ENCODE data around the gene CRYBG1. TPM values are rescaled to one million over a fixed set of nuclear protein-coding genes. Genes with fewer than 3 reads are reported as not detected.

CRYBG1 gene
- total and polyA plus RNA-seq, 2 of the 4 experiments (the other 2 are of a cell fraction) = 0.38 to 1.1 TPM

GRCh38 chr6:106614166-106614565 lies 253.6 kb downstream of the CRYBG1 start:
- CTCF ChIA-PET = no interaction called here

More at GRCh38 chr6:106614166-106614565, 253.6 kb downstream of the CRYBG1 start:
- Histone ChIP-seq H2BK20ac (ENCODE audit: low read depth, low read length) (no peak overlapping the region), H3K27ac (ENCODE audit: insufficient read depth, low read length) (no peak overlapping the region), H4K5ac (ENCODE audit: low read depth, low read length) (no peak overlapping the region), H2BK120ac (ENCODE audit: low read depth, low read length) (no peak overlapping the region), H3K79me1 (ENCODE audit: low read depth in 1 of 2, low read length in 2 of 2) (no peaks in the 10 kb centered on the region), H2BK5ac (ENCODE audit: low read depth, low read length, poor library complexity, severe bottlenecking) (no peak overlapping the region), H3K14ac (replicated peaks; ENCODE audit: low read depth, low read length) (no peak overlapping the region), H4K91ac (ENCODE audit: insufficient read depth, low read depth, low read length) (no peak overlapping the region), H3K9ac (ENCODE audit: low read depth, low read length) (no peak overlapping the region), H2AK5ac (ENCODE audit: low read depth, low read length) (no peak overlapping the region), H3K4me1 (ENCODE audit: control insufficient read depth, insufficient read depth, low read length) (no peaks in the 10 kb centered on the region), H3K27me3 (ENCODE audit: control insufficient read depth, insufficient read depth, low read length) (no peaks in the 10 kb centered on the region), H3K18ac (ENCODE audit: low read depth, low read length) (no peak overlapping the region), H3K9me1 (ENCODE audit: insufficient read depth, low read length) (no peaks in the 10 kb centered on the region), H3K4me2 (ENCODE audit: low read depth, low read length) (no peak overlapping the region), H3K23ac (ENCODE audit: low read depth, low read length) (no peak overlapping the region), H4K20me1 (ENCODE audit: insufficient read depth, low read length) (no peaks in the 10 kb centered on the region), H2AK9ac (replicated peaks; ENCODE audit: low read depth, low read length, poor library complexity) (no peak overlapping the region), H3K4me3 (ENCODE audit: insufficient read depth, low read depth, low read length) (no peak overlapping the region), H3K36me3 (ENCODE audit: control insufficient read depth, insufficient read depth, low read length) (peaks cover 1% of the 10 kb centered on the region; the same call in 1 of the 2 replicates), H3K9me3 (ENCODE audit: control insufficient read depth, insufficient read depth, low read length) (no peaks in the 10 kb centered on the region), H2AFZ (replicated peaks; ENCODE audit: low read length, poor library complexity) (no peak overlapping the region), H4K8ac (ENCODE audit: low read depth in 2 of 2, low read length in 2 of 2) (no peak overlapping the region), H3K56ac (ENCODE audit: extremely low read depth, insufficient read depth, low read length) (no peak overlapping the region), H2BK15ac (ENCODE audit: low read depth, low read length) (no peak overlapping the region), H3K4ac (ENCODE audit: low read depth, low read length) (no peak overlapping the region)
- dilution Hi-C loops (cut with HindIII; ENCODE audit: low sequenced_read_pairs, unreplicated experiment) = no loop called here
- POLR2A ChIA-PET (ENCODE audit: unreplicated experiment) = no interaction called here
- intact Hi-C loops (cut with micrococcal nuclease) = no loop called here
- BruUV-seq (replicated peaks) = no TSS peak
- TF ChIP-seq FOS (IDR thresholded peaks at IDR 0.05; ENCODE audit: low read depth, low read length) (no peak), SMC3 (IDR thresholded peaks at IDR 0.05; ENCODE audit: low read depth, low read length) (no peak), RAD21 (IDR thresholded peaks at IDR 0.05; ENCODE audit: low read length) (no peak), ELK1 (IDR thresholded peaks at IDR 0.05; ENCODE audit: borderline replicate concordance, low read depth, low read length) (no peak), RFX5 (IDR thresholded peaks at IDR 0.05; ENCODE audit: low read depth, low read length) (no peak), MAZ (IDR thresholded peaks at IDR 0.05; ENCODE audit: borderline replicate concordance, low read depth, low read length) (no peak), NFE2L2 (IDR thresholded peaks at IDR 0.05; ENCODE audit: low read depth, low read length) (no peak), CEBPB (IDR thresholded peaks at IDR 0.05; ENCODE audit: low read depth, low read length) (no peak), MXI1 (IDR thresholded peaks at IDR 0.05; ENCODE audit: borderline replicate concordance, low read depth, low read length) (no peak), POLR2A (IDR thresholded peaks at IDR 0.05; ENCODE audit: low read depth, low read length) (no peak), CHD1 (IDR thresholded peaks at IDR 0.05; ENCODE audit: low read depth, low read length) (no peak), BHLHE40 (IDR thresholded peaks at IDR 0.05; ENCODE audit: low read depth, low read length) (no peak), USF2 (IDR thresholded peaks at IDR 0.05; ENCODE audit: low read depth, low read length) (no peak), RCOR1 (IDR thresholded peaks at IDR 0.05; ENCODE audit: insufficient replicate concordance, low read length) (no peak)
- in situ Hi-C loops (cut with MboI; ENCODE audit: low sequenced_read_pairs) = no loop called here
- no CpG with 5 or more reads among the region's 1 CpG for WGBS, 2 experiments (ENCODE audit: extremely low coverage in 2 of 2, insufficient read length in 1 of 2)
- ATAC-seq (ENCODE audit: low read depth) (no peak), DNase-seq (no peak)

Measured in IMR-90 (cell line).